K562 treated with DMSO at 1 percent for 48 hours (cell line): ENCODE results near the gene TEDC1. TPM values are rescaled to one million over a fixed set of nuclear protein-coding genes. Genes with fewer than 3 reads are reported as not detected.

Source experiments
- total RNA-seq: library from RNA; unstranded; fragments of 300-600 nt; gene quantifications from 2 replicates; pipeline ENCODE4 v1.2.3, GENCODE V29; 2022; ENCODE audit warnings: low replicate concordance; ENCODE audit errors: extremely low read depth

The TEDC1 gene
- not detected in 2 replicates for total RNA-seq

GRCh38 chr14:105490572-105491365, at the start of gene TEDC1:
TSS of gene TEDC1 (plus strand) at chr14:105491246. CDS start at chr14:105491376, 130 bp downstream.

GRCh38 chr14:105474483-105475268, 16.4 kb upstream of the TEDC1 start, which contains the start of gene CRIP2:
TSS of gene CRIP2 (plus strand) at chr14:105474821. CDS start at chr14:105474863, 42 bp downstream.

GRCh38 chr14:105486163-105486973, 4.7 kb upstream of the TEDC1 start, which contains the start of gene CRIP1:
TSS of gene CRIP1 (plus strand) at chr14:105486886. CDS start at chr14:105487260, 374 bp downstream.

GRCh38 chr14:105525861-105526775, 35.1 kb downstream of the TEDC1 start, which contains the start of gene TMEM121:
TSS of gene TMEM121 (plus strand) at chr14:105526583. CDS start at chr14:105528835, 2,252 bp downstream.

Other genes with a start within 250 kb of the TEDC1 start
- not detected in 2 replicates for gene BTBD6, start 242.7 kb upstream of the TEDC1 start, total RNA-seq
- not detected in 2 replicates for gene BRF1, start 190.2 kb upstream of the TEDC1 start, total RNA-seq
- gene PACS2, start 176.5 kb upstream of the TEDC1 start, total RNA-seq = not detected in 2 replicates
- not detected in 2 replicates for gene TEX22, start 92.7 kb upstream of the TEDC1 start, total RNA-seq
- gene MTA1, start 71.4 kb upstream of the TEDC1 start, total RNA-seq = not detected in 2 replicates
- gene CRIP2, start 16.4 kb upstream of the TEDC1 start, total RNA-seq = not detected in 2 replicates
- gene CRIP1, start 4.4 kb upstream of the TEDC1 start, total RNA-seq = not detected in 2 replicates
- gene TMEM121, start 35.3 kb downstream of the TEDC1 start, total RNA-seq = not detected in 2 replicates